Keratinocyte (primary cell): ENCODE measurements around the gene KLHL25.

Experiments
- CTCF ChIP-seq, 3 experiments: IDR thresholded peaks in 1 of 3; conservative IDR thresholded peaks in 1 of 3; optimal IDR thresholded peaks in 1 of 3; 2 replicates in 2 of 3; 3 replicates in 1 of 3; pipeline versions ENCODE3 to v1.5.1; 2011; ENCODE audit warnings: low read length in 3 of 3, mild to moderate bottlenecking in 3 of 3, moderate library complexity in 2 of 3, control low read depth in 1 of 3, inconsistent platforms in 1 of 3; ENCODE audit not compliant: insufficient read depth in 2 of 3; ENCODE audit errors: extremely low read depth in 1 of 3
- EZH2 ChIP-seq: IDR thresholded peaks from one replicate; pipeline ENCODE4 v1.6.1; 2012; ENCODE audit warnings: inconsistent platforms, mild to moderate bottlenecking, low read length, moderate library complexity

- no peak for TF ChIP-seq CTCF (optimal IDR thresholded peaks at IDR 0.05 in 1 of 3, IDR thresholded peaks at IDR 0.05 in 1 of 3, conservative IDR thresholded peaks at IDR 0.05 in 1 of 3; ENCODE audit: extremely low read depth in 1 of 3, insufficient read depth in 2 of 3, low read length in 3 of 3)
- no peak for TF ChIP-seq EZH2
Observed at GRCh38 chr15:85744579-85744978, 50.1 kb downstream of the KLHL25 start.
